Esophagus squamous epithelium (tissue), 4 donors: Measurements from ENCODE around the gene LGI2.

Experiments used
- CTCF ChIP-seq, 6 experiments: fragments of 450-650 bp in 4 of 6; fragments of 200-600 bp in 2 of 6; sonication (generic) in 2 of 6; IDR thresholded peaks; one replicate each; pipeline ENCODE4 v1.5.1; 2016 to 2019; ENCODE audit warnings: antibody characterized with exemption in 6 of 6, mild to moderate bottlenecking in 4 of 6, moderate library complexity in 4 of 6
- POLR2A ChIP-seq, 4 donors: fragments of 450-650 bp; IDR thresholded peaks; one replicate each; pipeline ENCODE4 v1.6.1; 2017; ENCODE audit warnings: antibody characterized with exemption in 4 of 4, mild to moderate bottlenecking in 4 of 4, moderate library complexity in 3 of 4

- TF ChIP-seq CTCF (IDR thresholded peaks at IDR 0.05) (no peak), POLR2A (IDR thresholded peaks at IDR 0.05) (no peak)
These were observed 31.2 kb downstream of the LGI2 start for GRCh38 chr4:24999392-25000089.
